ENCODE data around the gene OLFML2B.
"Not testable (repeated sequence)": the region's sequence is repeated elsewhere in the genome, so short reads cannot be mapped to it uniquely, and the experiment has no call there.

Gene OLFML2B

DNA sequence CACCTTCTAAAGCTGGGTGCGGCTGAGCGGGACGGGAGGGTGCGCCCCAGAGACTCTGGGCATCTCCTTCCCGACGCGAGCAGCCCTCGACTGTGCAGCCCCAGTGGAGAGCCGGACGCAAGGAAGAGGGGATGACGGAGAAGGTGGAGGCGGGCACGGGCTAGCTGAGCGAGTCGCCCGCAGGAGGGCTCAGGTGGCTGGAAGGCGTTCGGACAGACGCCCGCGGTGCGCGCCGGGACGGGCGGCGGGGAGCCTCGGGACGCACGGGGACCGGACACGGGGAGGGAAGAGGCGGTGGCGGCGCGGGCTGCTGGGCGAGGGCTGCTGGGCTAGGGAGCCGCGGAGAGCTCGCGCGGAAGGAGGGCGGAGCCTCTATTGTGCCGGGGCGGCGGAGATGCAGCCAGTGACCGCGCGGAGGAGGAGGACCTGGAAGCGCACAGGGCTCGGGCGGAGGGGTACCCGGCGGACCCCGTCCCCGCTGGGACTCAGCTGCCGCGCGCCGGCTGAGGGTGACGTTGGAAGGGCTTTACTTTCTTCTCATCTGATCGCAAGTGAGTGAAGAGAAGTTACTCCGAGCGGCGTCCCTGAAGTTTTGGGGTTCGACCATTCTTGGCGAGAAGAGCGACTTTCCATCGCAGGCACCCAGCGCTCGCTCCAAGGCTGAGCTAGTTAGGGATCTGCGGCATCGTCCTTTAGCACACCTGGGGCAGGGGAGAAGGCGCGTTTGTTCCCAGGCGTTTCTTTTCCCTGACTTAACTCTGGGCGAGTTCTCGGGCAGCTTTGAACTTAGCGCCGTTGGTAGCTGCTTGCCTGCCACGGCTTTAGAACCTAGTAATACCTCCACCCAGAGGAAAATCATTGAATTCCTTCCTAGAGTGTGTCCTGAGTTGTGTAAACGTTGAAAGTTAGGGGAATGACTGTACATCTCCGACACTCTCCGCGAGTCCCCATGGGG, at the start of gene OLFML2B:
TSS of gene OLFML2B (minus strand) at position 323 of the 955 bp plus-strand sequence. CDS start 439 bp downstream, outside the sequence.
- peak; percentile 23 for DNase-seq

DNA sequence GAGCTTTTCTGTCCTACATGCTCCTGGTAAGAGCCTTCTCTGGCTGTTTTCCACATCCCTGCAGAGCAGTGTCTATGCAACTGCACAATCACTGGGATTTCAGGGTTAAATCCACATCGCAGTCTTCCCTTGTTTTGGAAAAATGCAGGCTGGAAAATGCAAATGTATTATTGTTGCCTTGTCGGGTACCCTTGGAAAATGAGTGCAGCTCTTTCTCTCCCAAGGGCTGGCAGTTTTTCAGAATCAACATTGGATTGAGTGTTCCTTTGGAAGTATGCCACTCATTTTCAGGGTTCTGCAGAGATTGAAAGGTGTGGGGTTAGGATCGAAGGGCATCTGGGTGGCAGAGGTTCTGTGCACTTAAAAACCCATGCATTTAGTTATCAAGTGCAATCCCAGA, 49.1 kb upstream of the OLFML2B start:
- no peak for DNase-seq

DNA sequence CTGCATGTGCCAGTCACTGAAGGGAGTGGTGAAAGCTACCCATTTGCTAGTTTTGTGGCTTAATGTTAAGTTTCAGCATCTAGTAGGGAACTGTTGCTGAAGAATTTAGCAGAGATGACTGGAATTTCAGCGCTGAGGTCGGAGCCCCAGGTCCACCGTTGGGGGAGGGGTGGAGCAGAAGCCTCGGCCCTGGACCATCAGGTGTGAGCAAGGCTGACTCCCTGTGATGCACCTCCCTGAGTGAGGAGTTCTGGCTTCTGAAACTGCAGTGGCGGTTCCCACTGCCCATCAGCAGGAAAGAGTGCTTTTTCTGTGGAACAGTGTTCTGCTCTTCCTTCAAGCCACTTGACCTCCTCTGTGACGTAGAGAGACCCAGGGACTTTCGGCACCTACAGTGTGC, 47.2 kb upstream of the OLFML2B start:
- DNase-seq = no peak

DNA sequence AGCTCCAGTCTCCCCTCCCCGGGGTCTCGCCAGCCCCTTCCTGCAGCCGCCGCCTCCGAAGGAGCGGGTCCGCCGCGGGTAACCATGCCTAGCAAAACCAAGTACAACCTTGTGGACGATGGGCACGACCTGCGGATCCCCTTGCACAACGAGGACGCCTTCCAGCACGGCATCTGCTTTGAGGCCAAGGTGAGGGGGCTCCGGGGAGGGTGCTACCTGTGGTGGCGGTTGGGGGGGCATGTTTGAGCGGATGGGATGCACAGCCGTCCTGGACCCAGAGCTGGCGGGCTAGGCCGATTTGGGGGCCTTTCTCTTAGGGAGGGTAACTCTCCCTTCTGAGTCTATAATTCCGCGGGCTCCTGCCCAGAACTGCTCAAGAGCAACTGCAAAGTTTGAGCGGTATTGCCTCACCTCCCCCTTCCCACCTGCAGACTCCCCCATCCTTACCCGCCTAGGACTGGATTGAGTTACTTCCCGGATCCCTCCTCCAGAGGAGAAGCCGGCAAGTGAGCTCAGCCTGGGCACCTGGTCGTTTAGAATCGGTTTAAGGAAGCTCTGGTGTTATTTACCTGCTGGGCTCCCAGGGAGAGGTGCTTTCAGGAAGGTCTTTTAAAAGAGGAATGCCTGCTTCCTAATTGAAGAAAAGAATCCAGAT, 46.6 kb upstream of the OLFML2B start:
- DNase-seq = no peak

DNA sequence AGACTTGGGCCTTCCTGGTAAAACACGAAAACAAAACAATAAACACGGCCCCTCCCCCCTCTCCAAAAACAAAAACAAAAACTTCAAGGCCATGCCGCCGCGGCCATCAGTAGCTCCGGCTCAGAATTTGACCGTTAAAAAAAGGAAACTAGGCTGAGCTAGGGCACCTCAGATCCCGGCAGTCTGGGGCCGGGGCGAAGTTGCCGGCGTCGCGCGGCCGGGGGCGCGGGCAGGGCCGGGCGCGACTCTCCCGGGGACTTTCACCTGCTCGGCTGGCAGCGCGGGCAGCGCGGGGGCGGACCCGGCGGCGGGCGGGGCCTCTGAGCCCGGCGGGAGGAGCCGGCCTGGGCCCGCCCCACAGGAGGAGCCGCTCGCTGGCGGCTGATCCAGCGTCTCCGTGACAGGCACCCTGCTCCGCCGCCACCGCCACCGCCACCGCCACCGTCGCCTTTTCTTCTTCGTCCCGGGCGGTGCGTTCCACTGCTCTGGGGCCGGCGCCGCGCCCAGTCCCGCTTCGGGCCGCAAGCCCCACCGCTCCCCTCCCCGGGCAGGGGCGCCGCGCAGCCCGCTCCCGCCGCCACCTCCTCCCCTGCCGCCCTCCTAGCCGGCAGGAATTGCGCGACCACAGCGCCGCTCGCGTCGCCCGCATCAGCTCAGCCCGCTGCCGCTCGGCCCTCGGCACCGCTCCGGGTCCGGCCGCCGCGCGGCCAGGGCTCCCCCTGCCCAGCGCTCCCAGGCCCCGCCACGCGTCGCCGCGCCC, 45.8 kb upstream of the OLFML2B start, which contains the start of gene NOS1AP:
TSS of gene NOS1AP (plus strand) at position 358 of the 760 bp plus-strand sequence. CDS start 487 bp downstream, outside the sequence.
- DNase-seq = peak; percentile 69

DNA sequence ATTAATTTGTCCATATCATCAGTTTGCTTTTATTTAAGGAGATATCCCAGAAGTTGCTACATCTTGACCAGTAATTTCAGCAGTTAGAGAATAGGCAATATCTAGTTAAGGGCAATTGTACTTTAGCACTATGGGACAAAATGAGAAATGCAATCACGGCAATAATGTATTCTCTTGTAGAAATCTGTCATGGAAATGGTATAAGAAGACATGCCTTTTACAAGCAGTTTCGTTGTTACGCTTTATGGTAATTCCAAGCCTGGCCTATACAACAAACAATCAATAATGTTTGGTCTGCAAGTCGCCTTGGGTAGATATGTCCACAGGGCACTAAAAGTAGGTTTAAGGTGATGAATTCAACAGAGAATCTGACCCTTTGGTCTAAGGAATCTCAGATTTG, 44.6 kb upstream of the OLFML2B start:
- no peak for DNase-seq

DNA sequence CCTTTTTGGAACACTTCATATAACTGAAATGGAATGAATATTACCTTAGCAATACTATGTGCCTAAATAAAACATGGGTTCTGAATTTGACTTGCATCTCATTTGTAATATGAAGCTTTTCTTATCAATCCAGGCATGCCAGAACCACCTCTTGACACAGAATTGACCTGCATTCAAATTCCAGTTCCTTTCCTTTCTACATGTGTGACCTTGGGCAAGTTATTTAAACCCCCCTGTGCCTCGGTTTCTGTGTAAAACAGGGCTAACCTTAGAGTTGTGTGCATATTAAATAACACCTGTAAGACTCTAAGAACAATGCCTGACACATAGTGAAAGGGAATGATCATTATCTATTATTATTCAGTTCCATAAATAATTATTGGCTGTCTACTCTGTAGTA, 43.8 kb upstream of the OLFML2B start:
- DNase-seq = no peak

DNA sequence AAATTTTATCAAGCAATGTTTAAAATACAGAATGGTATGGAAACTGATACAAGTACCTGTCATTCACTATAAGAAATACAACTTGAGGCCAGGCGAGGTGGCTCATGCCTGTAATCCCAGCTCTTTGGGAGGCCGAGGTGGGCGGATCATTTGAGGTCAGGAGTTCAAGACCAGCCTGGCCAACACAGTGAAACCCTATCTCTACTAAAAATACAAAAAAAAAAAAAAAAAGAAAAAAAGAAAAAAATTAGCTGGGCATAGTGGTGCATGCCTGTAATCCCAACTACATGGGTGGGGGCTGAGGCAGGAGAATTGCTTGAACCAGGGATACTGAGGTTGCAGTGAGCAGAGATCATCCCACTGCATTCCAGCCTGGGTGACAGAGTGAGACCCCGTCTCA, 43.2 kb upstream of the OLFML2B start:
- DNase-seq = not testable (repeated sequence)

DNA sequence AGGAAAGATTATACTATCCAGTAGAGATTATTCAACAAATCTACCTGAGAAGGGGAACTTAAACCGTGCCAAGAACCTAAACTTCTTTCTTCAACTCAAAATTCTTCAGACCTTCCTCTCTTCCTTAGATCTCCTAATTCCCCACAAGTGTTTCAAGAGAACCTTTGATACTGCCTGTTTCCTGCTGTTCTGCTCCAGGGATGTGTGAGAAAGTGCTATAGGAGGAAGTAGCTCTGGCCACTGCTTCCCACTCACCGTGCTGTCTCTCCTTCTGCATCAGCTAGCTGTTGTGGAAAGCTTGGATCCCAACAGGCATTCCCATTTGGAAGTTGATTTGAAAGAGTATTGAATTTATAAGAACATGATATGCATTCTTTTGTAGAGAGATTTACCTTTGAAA, 41.3 kb upstream of the OLFML2B start:
- DNase-seq = no peak

DNA sequence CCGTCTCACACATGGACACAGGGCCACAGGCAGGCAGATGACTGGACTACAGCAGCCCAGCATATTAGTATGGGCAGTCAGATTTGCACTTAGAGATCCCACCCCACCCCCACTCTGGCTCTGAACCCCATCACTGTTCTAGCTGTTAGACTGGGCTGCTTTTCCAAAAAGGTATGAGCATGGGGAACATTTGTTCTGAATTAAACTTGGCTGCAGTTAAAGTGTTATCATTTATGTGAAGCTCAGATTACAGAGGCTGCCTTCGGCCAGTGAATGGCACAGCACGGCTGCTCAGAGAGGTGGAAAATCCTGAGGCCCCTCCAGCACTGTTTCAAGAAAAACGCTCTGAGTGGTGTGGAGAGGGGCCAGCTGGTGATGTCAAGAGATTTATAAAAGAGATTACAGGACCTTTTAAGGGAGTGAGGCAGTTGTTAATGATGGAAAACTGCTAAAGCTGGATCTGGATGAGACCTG, 38.9 kb upstream of the OLFML2B start:
- no peak for DNase-seq

DNA sequence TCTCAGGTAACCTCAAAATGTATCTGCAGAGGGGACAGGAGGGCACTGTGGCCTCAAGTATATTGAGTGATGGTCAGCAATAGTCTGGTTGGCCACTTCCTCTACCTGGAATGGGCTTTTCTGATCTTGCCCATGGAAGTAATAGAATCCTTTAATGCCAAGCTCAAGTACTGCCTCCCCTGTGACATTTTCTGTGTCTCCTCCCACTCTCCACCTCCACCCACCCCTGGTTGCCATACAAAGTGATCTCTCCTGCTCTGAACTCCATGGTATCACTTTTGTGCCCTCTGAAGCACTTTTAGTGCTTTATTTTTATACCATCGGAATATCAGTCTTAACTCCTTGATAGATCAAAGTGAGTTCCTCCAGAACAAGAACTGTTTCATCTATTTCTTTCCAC, 36.6 kb upstream of the OLFML2B start:
- no peak for DNase-seq

DNA sequence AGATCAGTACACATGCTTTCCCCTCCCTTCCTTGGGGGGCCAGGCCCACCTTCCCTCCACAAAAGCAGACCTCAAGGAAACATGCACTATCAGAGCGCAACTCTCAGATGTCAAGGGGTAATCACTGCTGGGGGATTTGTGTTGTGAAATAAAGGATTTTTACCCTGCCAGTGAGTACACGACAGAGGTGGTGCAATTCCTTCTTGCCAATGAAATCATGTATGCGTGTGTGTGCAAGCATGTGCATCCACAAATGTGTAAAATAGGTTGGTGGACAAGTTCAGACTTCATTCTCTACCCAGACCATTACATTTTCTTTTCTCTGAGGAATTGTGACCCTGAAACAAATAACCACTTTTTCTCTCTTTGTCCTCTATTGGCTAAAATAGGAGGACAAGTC, 36.1 kb upstream of the OLFML2B start:
- DNase-seq = no peak

DNA sequence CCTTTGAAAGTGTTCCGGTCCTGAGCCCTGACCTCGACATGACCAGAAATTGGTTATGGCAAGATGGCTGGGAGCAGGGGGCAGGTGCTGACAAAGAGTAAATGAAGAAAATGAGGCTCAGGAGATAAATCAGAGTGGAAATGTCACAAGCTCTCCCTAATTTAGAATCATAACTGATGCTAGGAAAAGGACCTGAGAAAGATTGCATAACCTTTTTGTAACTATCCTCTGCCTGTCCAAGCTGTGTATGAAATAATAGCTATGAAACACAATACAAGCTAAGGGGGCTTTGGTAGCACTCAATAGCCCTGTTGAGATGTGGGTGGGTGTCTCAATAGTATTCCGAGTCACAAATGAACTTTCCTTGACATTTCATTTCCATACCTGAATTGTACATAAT, 32.9 kb upstream of the OLFML2B start:
- no peak for DNase-seq

DNA sequence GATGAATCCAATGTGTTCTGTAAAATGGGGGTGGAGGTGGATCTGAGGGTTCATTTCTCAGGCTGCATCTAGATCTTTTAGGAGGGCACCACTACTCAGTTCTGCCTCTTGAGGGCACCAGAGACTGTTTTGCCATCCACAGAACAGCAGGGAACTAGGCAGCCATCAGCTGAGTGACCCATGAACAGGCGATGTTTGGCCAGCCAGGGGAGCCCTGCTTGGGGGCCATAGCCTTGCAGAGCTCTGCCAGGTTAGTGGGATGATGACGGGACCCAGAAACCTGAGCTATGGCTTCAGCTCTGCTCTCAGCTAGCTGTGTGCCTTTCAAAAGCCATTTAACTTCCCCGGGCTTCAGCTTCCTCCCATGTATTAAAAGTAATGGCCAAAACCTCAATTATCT, 32.4 kb upstream of the OLFML2B start:
- peak; percentile 21 for DNase-seq

DNA sequence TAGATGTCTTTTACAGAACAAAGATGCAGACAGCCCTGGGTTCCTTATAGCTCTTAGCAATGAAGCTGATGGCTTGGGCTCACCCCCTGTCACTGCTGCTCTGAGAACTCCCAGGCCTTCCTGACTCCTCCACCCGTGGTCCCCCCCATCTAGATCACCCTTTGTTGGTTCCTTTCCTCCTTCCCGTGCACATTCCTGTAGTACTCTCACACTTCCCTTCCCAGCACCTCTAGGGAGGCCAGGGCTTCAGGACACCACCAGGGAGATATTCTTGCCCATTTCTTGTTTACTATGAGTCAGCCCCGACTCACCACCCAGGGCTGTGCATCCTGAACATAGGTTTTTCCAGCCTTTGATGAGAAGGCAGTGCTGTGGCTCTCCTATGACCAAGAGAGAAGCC, 31.4 kb upstream of the OLFML2B start:
- DNase-seq = no peak

DNA sequence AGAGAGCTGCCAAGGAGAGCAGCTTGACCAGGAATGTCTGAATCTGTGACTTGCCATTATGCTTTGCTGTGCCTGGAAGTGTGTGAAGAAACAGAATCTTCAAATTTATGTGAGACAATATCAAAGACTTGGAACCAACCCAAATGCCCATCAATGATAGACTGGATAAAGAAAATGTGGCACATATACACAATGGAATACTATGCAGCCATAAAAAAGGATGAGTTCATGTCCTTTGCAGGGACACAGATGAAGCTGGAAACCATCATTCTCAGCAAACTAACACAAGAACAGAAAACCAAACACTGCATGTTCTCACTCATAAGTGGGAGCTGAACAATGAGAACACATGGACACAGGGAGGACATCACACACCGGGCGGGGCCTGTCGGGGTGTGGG, 30.3 kb upstream of the OLFML2B start:
- DNase-seq = not testable (repeated sequence)

DNA sequence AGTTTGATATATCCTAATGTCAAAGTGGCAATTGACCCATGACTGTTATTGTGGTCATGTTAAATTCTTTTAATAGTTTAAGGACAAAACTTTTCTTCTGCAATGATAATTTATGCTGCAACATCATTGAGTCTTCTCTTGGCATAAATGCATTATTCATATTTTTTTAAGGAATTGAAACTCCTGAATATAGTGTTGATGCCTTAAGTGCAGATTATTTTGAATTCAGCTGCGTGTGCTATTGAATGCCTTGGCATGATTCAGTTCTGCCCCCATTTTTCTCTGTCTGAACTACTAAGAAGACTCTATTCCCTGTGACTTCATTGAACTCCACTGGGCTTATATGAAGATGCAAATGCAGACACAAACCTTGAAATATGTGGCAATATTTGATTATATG, 23.3 kb upstream of the OLFML2B start:
- no peak for DNase-seq

DNA sequence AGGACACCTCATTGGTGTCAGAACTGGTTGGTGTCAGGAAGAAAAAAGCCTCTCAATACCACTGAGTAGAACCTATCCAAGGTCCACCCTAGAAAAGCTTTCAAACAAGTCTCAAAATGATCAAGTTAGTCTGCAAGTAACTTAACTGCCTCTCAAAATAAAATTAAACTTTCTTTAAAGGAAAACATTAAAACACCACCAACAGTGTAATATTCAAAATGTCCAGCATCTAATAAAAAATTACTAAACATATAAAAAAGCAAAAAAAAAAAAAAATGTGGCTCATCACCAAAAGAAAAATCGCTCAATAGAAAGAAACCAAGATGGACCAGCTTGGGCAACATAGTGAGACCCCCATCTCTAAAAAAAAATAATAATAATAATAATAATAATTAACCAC, 18.7 kb upstream of the OLFML2B start:
- DNase-seq = no peak

DNA sequence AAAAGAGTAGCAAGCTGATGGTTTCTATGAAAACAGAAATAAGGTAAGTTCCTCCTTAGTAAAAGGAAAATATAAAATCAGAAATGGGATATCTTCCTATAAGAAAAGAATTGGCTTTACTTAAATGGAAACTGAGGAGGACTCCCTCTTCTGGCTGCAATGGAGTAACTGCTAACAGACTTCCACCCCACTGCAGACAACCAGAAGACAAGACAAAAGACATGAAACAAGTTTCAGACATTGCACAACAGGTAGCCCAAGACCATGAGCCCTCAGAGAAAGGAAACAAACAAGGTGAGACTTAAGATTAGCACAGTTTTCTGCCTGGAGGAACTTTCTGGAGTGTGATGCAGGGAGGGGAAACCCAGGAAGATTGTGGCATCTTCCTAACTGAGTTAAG, 17.0 kb upstream of the OLFML2B start:
- no peak for DNase-seq

DNA sequence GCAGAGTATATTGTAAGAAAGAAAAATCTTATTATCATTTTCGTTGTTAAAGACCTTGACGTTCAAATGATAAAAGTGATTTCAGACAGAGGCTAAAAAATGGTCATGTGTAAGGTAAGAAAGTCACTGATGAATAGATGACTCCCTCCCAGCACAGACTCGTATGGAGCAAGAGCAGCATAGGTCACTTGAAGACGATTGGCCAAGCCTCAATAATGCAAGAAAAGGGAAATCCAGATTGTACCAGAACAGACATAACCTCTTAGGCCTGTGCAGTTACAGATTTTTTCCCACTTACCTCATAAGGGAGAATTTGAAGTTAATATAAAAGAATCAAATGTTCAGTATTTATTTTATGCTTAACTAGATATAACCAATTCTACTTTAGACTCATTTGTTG, 16.3 kb upstream of the OLFML2B start:
- no peak for DNase-seq

DNA sequence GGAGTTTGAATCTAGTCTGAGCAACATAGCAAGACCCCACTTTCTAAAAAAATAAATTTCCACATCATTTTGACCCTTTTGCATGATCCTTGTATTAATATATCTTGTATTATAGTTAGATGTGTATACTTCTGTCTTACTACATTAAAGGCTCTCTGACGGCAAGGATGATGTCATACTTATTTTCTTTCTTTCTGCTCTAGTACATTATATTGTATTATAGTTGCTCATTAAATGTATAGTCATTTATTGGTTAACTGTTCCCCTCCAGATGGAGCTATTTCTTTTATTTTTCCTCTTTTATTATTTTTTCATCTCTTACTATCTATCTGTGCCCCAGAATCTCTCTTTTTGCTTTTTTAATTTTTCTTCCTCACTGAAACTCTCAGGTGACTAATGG, 15.0 kb upstream of the OLFML2B start:
- DNase-seq = no peak

DNA sequence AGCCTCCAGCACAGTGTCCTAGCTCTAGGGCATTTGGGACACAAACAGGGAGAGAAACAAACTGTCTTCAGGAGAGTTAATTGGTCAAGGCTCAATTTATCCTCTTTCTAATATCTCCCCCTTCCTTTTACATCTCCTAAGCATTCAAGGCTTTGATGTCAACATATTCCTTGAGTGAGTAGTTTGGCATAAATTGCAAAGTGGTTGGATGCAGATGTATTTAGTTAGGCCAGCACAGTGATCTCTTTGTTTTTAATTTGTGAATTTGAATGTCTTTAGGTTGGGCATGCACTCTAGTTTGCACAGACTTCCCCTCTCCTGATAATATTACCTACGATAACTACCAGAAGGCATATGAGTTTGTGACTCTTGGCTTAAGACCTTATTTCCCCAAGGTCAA, 12.5 kb upstream of the OLFML2B start:
- DNase-seq = no peak

DNA sequence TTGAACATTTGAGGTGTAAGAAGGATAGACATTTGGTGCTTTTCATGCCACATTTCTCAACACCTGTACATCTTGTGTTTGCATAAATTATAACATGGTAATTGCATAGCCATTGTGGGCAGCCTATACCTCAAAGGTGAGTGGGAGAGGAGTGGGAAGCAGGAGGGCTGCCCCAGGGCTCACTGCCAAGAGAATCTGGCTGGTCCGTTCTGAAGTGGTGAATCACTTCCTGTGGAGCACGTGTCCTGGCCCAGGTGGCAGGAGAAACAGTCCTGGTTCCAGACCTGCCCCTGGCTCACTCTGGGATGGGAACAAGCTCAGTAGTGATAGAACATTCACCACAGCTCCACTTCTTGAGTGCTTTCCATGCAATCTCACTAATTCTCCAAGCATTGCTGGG, 11.6 kb upstream of the OLFML2B start:
- DNase-seq = no peak

All from activated T-cell treated with anti-CD3 and anti-CD28 coated beads for 4 hours (primary cell).